ENCODE measurements around the gene REXO4. TPM values are rescaled to one million over a fixed set of nuclear protein-coding genes. Genes with fewer than 3 reads are reported as not detected.

Gene REXO4
- total and polyA plus RNA-seq, 2 of the 13 experiments (the other 11 are each of a cell fraction or from before 2014, with no cell fraction given), result 18.5 to 30.4 TPM

DNA sequence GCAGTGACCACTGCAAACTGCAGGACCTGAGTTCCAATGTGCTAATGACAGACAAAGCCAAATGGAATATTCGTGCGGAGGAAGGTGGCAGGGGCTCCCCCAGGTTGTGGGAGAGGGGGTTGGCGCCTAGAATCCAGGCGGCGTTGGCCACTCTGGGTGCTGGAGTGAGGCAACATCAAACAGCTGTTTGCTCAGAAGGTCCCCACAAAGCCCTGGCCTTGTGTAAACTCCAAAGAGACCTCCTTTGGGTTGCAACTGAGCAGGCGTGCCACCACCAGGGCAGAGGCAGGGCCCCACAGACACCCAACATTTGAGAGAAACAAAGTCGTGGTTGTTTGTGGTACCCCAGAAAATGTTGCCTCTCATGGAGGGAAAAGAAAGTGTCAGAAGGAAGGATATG lies 27.1 kb downstream of the REXO4 start (continued):
- TF ChIP-seq ZNF460 (CRISPR knock-in tag; IDR thresholded peaks at IDR 0.05; ENCODE audit: borderline replicate concordance) (no peak), THAP11 (CRISPR knock-in tag; IDR thresholded peaks at IDR 0.05) (no peak), ZNF878 (CRISPR knock-in tag; IDR thresholded peaks at IDR 0.05) (no peak), ATM (IDR thresholded peaks at IDR 0.05; ENCODE audit: borderline replicate concordance) (no peak), ZNF766 (CRISPR knock-in tag; IDR thresholded peaks at IDR 0.05; ENCODE audit: borderline replicate concordance) (no peak), CHD2 (IDR thresholded peaks at IDR 0.05; ENCODE audit: low read depth, low read length) (no peak), ERF (CRISPR knock-in tag; IDR thresholded peaks at IDR 0.05) (no peak), FOXA1 (IDR thresholded peaks at IDR 0.05) (no peak), FOXA1 (CRISPR knock-in tag; IDR thresholded peaks at IDR 0.05) (peak; percentile 45; the same call in 1 of the 2 replicates), ASH2L (IDR thresholded peaks at IDR 0.05; ENCODE audit: insufficient read length, low read depth, low read length) (no peak), SP4 (CRISPR knock-in tag; IDR thresholded peaks at IDR 0.05) (0 out of 2 replicates have a peak, but pooled peaks have one; percentile 23), HOXD1 (CRISPR knock-in tag; IDR thresholded peaks at IDR 0.05) (no peak), ZZZ3 (CRISPR knock-in tag; IDR thresholded peaks at IDR 0.05; ENCODE audit: borderline replicate concordance) (no peak), CC2D1A (CRISPR knock-in tag; IDR thresholded peaks at IDR 0.05) (no peak), ZNF18 (CRISPR knock-in tag; IDR thresholded peaks at IDR 0.05; ENCODE audit: insufficient replicate concordance) (no peak), KLF9 (CRISPR knock-in tag; IDR thresholded peaks at IDR 0.05; ENCODE audit: low read depth) (no peak), KAT7 (CRISPR knock-in tag; IDR thresholded peaks at IDR 0.05; ENCODE audit: borderline replicate concordance) (no peak), SOX13 (IDR thresholded peaks at IDR 0.05) (no peak), SOX13 (CRISPR knock-in tag; conservative IDR thresholded peaks at IDR 0.05 in 1 of 2, IDR thresholded peaks at IDR 0.05 in 1 of 2) (peak in 1 of 2 experiments; percentile 19; a peak in 1 of 4 replicates), PCBP2 (optimal IDR thresholded peaks at IDR 0.05; ENCODE audit: low read depth, low read length, poor library complexity, severe bottlenecking) (no peak), XRCC5 (optimal IDR thresholded peaks at IDR 0.05; ENCODE audit: low read length) (no peak), CSRNP1 (CRISPR knock-in tag; IDR thresholded peaks at IDR 0.05) (no peak), TARDBP (CRISPR knock-in tag; IDR thresholded peaks at IDR 0.05) (no peak)
- TF ChIP-seq, protein P1, sequence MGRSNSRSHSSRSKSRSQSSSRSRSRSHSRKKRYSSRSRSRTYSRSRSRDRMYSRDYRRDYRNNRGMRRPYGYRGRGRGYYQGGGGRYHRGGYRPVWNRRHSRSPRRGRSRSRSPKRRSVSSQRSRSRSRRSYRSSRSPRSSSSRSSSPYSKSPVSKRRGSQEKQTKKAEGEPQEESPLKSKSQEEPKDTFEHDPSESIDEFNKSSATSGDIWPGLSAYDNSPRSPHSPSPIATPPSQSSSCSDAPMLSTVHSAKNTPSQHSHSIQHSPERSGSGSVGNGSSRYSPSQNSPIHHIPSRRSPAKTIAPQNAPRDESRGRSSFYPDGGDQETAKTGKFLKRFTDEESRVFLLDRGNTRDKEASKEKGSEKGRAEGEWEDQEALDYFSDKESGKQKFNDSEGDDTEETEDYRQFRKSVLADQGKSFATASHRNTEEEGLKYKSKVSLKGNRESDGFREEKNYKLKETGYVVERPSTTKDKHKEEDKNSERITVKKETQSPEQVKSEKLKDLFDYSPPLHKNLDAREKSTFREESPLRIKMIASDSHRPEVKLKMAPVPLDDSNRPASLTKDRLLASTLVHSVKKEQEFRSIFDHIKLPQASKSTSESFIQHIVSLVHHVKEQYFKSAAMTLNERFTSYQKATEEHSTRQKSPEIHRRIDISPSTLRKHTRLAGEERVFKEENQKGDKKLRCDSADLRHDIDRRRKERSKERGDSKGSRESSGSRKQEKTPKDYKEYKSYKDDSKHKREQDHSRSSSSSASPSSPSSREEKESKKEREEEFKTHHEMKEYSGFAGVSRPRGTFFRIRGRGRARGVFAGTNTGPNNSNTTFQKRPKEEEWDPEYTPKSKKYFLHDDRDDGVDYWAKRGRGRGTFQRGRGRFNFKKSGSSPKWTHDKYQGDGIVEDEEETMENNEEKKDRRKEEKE (IDR thresholded peaks at IDR 0.05), result no peak
- TF ChIP-seq, protein P2, sequence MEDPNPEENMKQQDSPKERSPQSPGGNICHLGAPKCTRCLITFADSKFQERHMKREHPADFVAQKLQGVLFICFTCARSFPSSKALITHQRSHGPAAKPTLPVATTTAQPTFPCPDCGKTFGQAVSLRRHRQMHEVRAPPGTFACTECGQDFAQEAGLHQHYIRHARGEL (CRISPR knock-in tag; IDR thresholded peaks at IDR 0.05), result no peak
- TF ChIP-seq, protein P3, sequence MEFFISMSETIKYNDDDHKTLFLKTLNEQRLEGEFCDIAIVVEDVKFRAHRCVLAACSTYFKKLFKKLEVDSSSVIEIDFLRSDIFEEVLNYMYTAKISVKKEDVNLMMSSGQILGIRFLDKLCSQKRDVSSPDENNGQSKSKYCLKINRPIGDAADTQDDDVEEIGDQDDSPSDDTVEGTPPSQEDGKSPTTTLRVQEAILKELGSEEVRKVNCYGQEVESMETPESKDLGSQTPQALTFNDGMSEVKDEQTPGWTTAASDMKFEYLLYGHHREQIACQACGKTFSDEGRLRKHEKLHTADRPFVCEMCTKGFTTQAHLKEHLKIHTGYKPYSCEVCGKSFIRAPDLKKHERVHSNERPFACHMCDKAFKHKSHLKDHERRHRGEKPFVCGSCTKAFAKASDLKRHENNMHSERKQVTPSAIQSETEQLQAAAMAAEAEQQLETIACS (CRISPR knock-in tag; IDR thresholded peaks at IDR 0.05), result no peak
